Fibroblast of peridontal ligament (primary cell): ENCODE measurements around the gene PER1.
A peak's percentile ranks its signal among the peaks of the same experiment; 100 is the strongest.

Experiments
- DNase-seq: peaks from one replicate; pipeline ENCODE4 v3.0.0-alpha.2; 2010; ENCODE audit errors: extremely low read depth

PER1 gene

DNA sequence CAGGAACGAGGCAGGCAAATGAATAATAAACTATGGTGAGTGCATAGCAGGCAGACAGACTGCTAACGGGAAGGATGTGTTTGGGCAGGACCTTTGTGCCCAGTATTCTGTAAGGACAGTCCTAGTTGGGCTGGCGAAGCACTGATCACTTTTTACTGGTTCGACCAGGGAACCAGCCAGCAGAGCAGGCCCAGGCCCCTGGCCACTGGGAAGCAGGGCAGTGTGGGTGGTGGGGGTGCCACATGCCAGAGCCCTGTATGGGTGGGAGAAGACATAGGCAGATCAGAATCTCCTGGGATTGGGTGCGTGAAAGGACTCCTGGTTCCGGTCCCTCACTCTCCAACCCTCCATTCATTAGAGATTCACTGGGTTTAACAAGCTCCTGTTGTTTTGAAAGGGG is 14.5 kb upstream of the PER1 start:
- no peak for DNase-seq

DNA sequence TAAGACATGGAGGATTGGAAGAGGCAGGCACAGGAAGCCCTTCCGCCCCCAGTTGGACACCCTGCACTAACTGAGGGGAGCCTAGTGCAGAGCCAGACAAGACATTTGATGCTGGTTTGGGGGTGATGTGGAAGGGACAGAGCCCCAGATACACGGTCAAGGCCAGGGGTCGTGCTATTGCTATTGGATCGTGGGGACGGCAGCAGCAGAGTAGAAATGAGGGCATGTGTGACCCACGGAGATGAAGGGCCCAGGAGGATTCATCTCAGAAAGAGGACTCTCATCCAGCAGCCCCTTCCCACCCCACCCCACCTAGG is 12.6 kb upstream of the PER1 start:
- DNase-seq: no peak

DNA sequence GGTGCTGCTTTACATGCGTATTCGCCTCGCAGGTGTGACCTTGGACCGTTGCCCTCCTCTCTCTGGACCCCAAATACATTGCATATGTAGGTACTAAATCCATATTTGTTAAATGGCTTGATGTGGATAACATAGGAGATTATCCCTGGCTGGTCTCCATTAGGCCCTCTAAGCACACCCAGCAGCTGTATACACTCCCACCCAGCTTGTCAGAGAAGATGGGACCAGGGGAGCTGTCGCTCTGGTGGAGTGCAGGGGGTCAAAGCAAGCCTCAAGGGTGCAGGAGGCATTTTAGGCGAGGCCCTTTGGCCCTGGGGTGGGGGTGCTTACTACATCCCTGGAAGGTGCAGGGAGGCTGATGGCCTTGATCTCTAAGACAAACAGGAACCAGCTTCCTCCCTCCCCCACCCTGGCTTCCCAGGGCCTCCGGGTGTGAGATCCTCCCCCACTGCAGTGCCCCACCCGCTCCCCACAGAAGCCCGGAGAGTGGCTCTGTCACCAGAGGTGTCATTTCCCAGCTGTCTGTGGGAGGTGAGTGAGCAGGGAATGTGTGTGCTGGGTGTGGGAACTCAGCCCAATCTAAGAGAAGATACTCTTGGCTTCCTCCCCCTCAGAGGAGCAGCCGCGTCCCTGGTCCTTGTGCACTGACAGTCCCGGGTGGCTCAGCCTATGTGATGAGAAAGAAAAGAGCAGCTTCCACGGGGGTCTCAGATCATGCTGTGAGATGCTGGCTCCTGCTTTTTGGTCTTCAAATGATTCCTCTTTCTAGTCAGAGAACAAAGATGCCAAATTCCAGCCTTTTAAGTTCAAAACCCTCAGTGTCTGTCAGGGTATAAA is 12.0 kb upstream of the PER1 start:
- no peak for DNase-seq

- DNase-seq: no peak
Observed at GRCh38 chr17:8162997-8163977, 11.1 kb upstream of the PER1 start.

DNA sequence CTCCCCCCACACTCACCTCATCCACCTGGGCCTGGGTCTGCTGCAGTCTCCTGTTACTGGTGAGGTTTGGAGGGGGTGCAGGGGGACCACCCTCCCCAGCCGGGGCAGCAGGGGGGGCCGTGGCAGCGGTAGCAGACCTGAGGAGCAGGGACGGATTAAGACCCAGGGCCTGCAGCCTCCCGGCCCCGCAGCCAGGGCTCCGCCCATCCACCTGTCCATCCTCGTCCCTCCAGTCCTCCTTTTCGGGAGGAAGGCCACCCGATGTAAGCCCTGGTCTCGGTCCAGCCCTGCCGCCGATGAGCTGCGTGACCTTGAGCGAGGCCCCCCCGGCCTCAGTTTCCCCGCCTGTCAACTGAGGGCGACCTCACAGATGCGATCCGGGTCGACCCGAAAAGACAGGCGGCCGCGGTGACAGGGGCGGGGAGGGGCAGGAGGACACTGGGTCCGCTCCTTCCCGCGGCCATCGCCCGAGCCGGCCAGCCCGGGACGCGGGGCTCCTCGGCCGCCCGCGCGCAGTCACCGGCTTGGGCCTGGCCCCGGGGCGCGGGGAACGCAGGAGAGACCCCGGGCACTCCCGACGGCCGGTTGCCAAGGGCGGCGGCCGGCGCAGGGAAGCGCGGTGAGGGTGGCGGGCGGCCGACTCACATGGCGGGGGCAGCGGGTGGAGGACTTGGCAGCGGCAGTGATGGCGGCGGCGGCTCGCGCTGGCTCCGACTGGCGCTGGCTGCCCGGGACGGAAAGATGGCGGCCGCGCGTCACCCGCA is 10.2 kb upstream of the PER1 start, which contains the start of gene VAMP2:
TSS of gene VAMP2 (minus strand) at position 716 of the 764 bp plus-strand sequence. CDS start at position 647, 69 bp downstream.
- peak; percentile 50 for DNase-seq

DNA sequence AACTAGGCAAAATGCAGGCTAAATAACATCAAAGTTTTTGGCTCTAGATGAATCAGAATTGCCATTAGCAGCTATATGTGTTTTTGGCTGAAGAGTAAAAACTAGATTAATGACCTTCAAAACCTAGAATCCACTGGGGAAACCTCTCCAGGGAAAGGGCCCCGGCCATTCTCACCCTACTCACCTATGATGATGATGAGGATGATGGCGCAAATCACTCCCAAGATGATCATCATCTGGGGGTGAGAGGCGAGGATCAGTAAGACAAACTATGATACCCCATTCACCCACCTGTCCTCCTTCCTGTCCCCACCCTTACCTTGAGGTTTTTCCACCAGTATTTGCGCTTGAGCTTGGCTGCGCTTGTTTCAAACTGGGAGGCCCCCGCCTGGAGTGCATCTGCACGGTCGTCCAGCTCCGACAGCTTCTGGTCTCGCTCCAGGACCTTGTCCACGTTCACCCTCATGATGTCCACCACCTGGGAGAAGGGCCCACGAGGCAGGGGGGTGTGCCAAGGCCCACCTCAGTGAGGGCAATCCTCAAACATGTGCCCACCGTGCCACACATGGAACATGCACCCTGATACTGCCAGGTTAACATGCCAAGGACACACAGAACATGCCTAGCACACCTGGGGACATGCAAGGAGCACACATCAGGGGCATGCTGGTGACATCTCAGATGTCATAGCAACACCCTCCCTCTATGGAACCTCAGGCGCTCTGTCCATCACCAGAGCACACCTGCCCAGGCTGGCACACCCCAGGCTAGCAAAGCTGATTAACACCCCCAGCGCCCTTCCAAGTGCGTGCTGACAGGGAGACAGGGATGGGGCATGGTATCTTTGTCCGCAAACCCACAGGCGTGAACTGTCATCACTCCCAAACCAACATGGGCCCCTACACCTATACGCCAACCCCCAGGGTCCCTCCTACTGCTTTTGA is 9.4 kb upstream of the PER1 start:
- no peak for DNase-seq

DNA sequence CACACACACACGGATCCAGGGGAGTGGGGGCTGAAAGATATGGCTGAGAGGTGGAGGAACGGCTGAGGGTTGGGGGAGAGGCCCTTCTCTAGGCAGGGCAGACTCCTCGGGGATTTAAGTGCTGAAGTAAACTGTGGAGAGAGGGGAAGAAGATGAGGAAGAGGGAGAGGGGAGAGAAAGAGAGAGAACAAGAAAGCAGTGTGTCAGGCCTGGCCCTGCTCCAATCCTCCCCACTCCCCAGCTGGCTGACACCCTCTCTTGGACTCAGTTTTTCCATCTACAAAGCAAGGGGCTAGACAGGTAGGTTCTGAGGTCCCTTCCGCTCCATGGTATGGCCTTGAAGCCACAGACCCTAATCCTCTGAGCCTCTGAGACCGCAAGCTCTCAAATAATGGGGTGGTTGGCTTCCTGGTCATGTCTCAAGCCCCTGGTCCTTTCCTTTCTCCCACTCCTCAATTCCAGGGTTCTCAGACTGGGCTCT is 8.6 kb upstream of the PER1 start:
- DNase-seq: no peak

GRCh38 chr17:8160224-8160577 is 8.0 kb upstream of the PER1 start:
- DNase-seq: no peak

GRCh38 chr17:8159459-8160223 is 7.4 kb upstream of the PER1 start:
- no peak for DNase-seq

DNA sequence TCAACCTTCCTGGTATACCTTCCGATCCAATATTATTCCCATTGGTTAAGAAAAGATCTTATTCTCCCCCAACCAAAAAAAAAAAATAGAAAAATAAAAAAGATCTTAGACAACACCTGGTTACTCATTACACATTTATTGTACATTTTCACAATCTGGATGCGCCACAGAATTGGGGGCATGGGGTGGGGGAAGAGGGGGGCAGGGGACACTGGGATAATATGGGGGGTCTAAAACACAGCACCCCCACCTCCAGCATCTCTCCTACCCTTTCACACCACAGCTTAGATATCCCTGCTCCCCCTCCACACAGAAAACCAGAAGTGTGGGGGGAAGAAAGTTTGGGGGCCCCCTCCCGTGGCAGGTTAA is 6.8 kb upstream of the PER1 start:
- DNase-seq: no peak

- peak; percentile 92 for DNase-seq
Observed at GRCh38 chr17:8158267-8159031, 6.2 kb upstream of the PER1 start.

DNA sequence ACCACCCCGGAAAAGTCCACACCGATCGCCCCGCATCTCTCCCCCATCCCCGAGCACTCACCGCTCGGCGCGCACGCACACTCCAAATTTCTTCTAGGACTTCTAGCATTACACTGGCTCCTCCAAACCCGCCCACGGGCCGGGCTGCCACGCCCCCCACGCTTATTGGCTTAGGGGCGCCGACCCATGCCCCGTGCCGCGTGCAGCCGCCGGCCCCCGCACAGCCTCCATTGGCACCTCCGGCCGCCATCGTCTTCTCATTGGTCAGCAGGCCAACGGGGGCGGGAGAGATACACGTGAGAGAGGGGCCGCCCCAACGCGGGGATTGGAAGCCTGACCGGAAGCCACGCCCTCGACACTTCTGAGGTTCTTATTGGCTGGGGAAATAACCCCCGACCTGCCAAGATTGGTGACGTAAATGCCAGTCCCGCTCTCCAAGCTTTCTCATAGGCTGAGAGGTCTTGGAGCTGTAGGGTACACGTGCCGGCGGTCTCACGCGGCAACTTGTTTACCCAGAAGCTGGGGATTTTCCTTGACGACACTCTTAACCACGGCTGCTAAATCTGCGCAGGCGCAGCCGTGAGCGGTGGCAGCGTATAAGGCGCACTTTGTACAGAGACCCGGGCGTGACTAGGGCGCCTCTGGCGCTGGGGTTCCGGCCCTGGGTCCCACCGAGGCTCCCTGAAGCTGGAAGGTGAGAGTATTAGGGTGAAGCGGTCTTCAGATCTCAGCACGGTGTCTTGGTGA is 4.2 kb upstream of the PER1 start:
- peak; percentile 100 for DNase-seq

- DNase-seq: no peak
Observed at GRCh38 chr17:8155996-8156245, 3.7 kb upstream of the PER1 start.

DNA sequence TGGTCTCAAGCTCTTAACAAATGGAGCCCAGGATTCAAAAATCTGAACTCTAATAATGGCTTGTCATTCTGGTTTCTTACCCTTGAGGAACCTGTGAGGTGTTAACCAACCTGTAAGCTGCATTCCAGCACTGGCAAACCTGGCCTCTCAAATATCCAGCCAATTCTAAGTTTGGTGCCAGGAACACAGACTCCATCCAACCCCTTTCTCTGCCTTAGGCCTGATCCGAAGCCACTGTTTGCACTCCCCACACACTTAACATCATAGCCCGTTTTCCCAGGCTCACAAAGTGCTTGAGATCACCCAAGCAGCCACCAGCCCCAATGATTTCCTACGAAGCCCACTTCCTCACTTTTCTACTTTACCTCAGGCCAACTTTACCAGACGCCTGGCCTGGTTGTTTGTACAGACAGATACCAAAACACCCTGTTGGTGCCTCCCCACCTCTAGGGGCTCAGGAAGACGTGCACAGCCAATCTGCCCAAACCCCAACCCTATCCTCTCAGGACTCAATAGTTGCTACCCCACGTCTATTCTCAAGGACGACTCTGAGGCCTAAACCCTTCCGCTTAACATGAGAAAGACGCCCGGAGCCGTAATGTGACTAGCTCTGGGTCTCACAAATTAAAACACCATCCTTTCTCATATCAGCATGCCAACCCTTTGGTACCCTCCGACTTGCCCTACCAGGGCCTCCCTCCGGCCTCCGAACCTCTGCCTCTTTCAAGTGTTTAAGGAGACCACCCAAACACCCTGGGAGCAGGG is 3.2 kb upstream of the PER1 start:
- DNase-seq: peak; percentile 40

DNA sequence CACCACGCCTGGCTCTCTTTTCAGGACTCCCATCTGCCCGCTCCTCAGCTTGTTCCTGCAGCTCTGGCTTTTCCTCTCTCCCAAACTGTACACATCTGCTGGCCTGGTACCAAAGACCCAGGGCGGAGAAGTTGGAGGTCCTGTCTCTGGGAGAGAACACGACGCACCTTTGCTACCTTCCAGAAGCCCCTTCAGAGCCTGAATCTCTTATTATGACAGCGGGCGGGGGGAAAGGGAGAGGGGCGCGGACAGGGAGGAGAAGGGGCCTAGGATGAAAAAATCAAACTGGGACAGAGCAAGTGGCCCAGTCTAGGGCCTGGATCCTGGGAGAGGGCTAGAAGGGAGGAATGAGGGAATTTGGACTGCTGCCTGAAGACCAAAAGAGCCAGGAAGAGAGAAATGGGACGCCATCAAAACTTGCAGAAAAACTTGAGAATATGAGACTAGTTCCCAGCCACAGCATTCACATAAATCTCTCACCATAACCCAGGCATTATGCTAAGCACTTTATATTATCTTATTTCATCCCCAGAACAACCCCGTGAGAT is 2.5 kb upstream of the PER1 start:
- peak; percentile 24 for DNase-seq

GRCh38 chr17:8153957-8154607 is 1.9 kb upstream of the PER1 start:
- DNase-seq: peak; percentile 99

GRCh38 chr17:8153525-8153956 is 1.3 kb upstream of the PER1 start:
- peak; percentile 95 for DNase-seq
